GM12801 (cell line): ENCODE results near the gene RGL4.

Experiments
- CTCF ChIP-seq: IDR thresholded peaks from one replicate; pipeline ENCODE4 v1.5.1; 2011; ENCODE audit warnings: control low read depth; ENCODE audit not compliant: insufficient read length; ENCODE audit errors: extremely low read depth

Gene RGL4

GRCh38 chr22:23714596-23715578 is 24.1 kb downstream of the RGL4 start:
- no peak for TF ChIP-seq CTCF

DNA sequence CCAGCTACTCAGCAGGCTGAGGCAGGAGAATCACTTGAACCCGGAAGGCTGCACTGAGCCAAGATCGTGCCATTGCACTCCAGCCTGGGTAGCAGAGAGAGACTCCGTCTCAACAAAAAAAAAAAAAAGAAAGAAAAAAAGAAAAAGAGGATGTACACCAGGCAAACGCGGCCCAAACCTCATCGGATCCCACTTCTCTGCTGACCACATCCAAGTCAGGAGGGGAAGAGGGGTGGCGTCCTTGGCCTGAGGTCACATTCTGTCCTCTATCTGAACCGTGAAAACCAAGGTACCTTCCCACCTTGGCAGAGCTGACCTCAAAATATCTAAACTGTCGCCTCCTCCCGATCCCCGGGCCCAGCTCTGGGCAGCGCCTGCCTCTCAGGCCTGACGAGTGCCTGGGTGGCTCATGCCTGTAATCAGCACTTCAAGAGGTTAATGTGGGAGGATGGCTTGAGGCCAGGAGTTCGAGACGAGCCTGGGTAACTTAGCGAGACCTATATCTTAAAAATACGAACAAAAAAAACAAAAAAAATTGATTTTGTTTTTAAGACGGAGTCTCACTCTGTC is 25.1 kb downstream of the RGL4 start:
- TF ChIP-seq CTCF = no peak

GRCh38 chr22:23716811-23717801 is 26.3 kb downstream of the RGL4 start:
- no peak for TF ChIP-seq CTCF

- no peak for TF ChIP-seq CTCF
These were observed 27.8 kb downstream of the RGL4 start for GRCh38 chr22:23718371-23719165.

GRCh38 chr22:23720855-23721254 is 30.0 kb downstream of the RGL4 start:
- TF ChIP-seq CTCF = no peak

- no peak for TF ChIP-seq CTCF
These were observed 31.3 kb downstream of the RGL4 start for GRCh38 chr22:23722160-23722559.
